Cardiac fibroblast (primary cell): Measurements from ENCODE around the gene MON1B.
"Not testable (repeated sequence)": the region's sequence is repeated elsewhere in the genome, so short reads cannot be mapped to it uniquely, and the experiment has no call there.

Experiments used
- DNase-seq, 2 donors: peaks; one replicate each; pipeline versions ENCODE4 v3.0.0 to v3.0.0-alpha.2; 2010; ENCODE audit warnings: low read depth in 2 of 2
- H3K4me3 ChIP-seq, 2 donors: replicated peaks in 1 of 2; 1 replicate in 1 of 2; 2 replicates in 1 of 2; pipeline ENCODE4 v1.5.1; 2011; ENCODE audit warnings: low read depth in 2 of 2, low read length in 2 of 2, mild to moderate bottlenecking in 2 of 2, moderate library complexity in 1 of 2
- TF ChIP-seq, protein P1 (sequence below): IDR thresholded peaks from one replicate; pipeline ENCODE4 v1.5.1; 2011; ENCODE audit warnings: low read depth, mild to moderate bottlenecking, low read length, inconsistent platforms

MON1B gene

GRCh38 chr16:77236063-77236511, 45.1 kb downstream of the MON1B start:
- DNase-seq: peak; percentile 85 to 86
- TF ChIP-seq, protein P1, sequence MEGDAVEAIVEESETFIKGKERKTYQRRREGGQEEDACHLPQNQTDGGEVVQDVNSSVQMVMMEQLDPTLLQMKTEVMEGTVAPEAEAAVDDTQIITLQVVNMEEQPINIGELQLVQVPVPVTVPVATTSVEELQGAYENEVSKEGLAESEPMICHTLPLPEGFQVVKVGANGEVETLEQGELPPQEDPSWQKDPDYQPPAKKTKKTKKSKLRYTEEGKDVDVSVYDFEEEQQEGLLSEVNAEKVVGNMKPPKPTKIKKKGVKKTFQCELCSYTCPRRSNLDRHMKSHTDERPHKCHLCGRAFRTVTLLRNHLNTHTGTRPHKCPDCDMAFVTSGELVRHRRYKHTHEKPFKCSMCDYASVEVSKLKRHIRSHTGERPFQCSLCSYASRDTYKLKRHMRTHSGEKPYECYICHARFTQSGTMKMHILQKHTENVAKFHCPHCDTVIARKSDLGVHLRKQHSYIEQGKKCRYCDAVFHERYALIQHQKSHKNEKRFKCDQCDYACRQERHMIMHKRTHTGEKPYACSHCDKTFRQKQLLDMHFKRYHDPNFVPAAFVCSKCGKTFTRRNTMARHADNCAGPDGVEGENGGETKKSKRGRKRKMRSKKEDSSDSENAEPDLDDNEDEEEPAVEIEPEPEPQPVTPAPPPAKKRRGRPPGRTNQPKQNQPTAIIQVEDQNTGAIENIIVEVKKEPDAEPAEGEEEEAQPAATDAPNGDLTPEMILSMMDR: peak; percentile 99
- H3K4me3 ChIP-seq: no peak overlapping the region

GRCh38 chr16:77238593-77238992, 47.6 kb downstream of the MON1B start:
- peak in 1 of 2 donors; percentile 5 for DNase-seq
- H3K4me3 ChIP-seq: no peak overlapping the region
- TF ChIP-seq, protein P1: no peak

GRCh38 chr16:77242471-77242870, 51.5 kb downstream of the MON1B start:
- DNase-seq: not testable (repeated sequence)

DNA sequence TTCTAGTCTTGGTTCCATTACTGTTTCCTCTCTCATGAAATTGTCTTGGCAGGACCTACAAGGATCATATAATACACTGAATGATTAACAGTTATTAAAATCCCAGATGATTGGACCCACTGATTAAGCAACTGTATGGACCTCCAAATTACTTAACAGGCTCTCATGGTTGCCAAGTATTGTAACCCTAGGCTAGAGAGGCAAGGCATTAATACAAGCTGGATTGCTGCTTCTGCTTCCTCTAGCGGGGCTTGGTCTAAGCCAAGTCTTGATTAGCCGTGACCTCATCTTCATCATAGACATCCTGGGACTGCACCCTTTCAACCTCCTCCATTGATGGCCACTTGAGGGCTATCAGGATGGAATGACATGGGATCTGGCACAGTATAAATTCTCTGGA, 55.2 kb downstream of the MON1B start:
- DNase-seq: no peak
- TF ChIP-seq, protein P1: no peak

More at GRCh38 chr16:77242471-77242870, 51.5 kb downstream of the MON1B start:
- H3K4me3 ChIP-seq: not testable (repeated sequence)

GRCh38 chr16:77250400-77250799, 59.4 kb downstream of the MON1B start:
- no peak overlapping the region for H3K4me3 ChIP-seq
- TF ChIP-seq, protein P1: no peak
- peak in 1 of 2 donors; percentile 67 for DNase-seq

More for the DNA sequence above, 55.2 kb downstream of the MON1B start:
- no peak overlapping the region for H3K4me3 ChIP-seq
